IMR-90 (cell line): ENCODE results near the gene ROS1. TPM values are rescaled to one million over a fixed set of nuclear protein-coding genes. Genes with fewer than 3 reads are reported as not detected.

ENCODE experiments used
- ATAC-seq: fragments of 200-7000 bp; cut with Tn5 transposase; 2 replicates; pipeline ENCODE4 v1.9.1; 2020; ENCODE audit warnings: low read depth, mild to moderate bottlenecking, moderate library complexity
- BruUV-seq: library from RNA; stranded (reverse); fragments of 400-500 nt; replicated peaks from 2 replicates; lab custom pipeline; 2021; lab: Mats Ljungman, UMichigan
- CTCF ChIA-PET: fragments of 300-600 bp; formaldehyde crosslinking; extraction: SDS; loops from one replicate; lab custom pipeline; 2021; ENCODE audit warnings: antibody characterized with exemption; lab: Yijun Ruan, JAX
- POLR2A ChIA-PET: fragments of 300-600 bp; sonication (Branson Sonifier 250); formaldehyde crosslinking; loops from one replicate; lab custom pipeline; 2022; ENCODE audit warnings: antibody characterized with exemption; ENCODE audit not compliant: unreplicated experiment; lab: Charles Lee
- DNase-seq: peaks from one replicate; pipeline ENCODE4 v3.0.0; 2013
- H2AFZ ChIP-seq: replicated peaks from 2 replicates; pipeline ENCODE3; 2013; ENCODE audit warnings: low read length, mild to moderate bottlenecking; ENCODE audit not compliant: poor library complexity
- H2AK5ac ChIP-seq: 2 replicates; pipeline ENCODE4 v1.6.1; 2013; ENCODE audit warnings: low read depth, low read length, inconsistent platforms
- H2AK9ac ChIP-seq: replicated peaks from 2 replicates; pipeline ENCODE3; 2013; ENCODE audit warnings: mild to moderate bottlenecking, low read depth, low read length, moderate library complexity; ENCODE audit not compliant: poor library complexity
- H2BK120ac ChIP-seq: 2 replicates; pipeline ENCODE4 v1.6.1; 2013; ENCODE audit warnings: low read depth, low read length, inconsistent platforms
- H2BK15ac ChIP-seq: 3 replicates; pipeline ENCODE4 v1.6.1; 2013; ENCODE audit warnings: low read depth, low read length, inconsistent platforms
- H2BK20ac ChIP-seq: 2 replicates; pipeline ENCODE4 v1.6.1; 2013; ENCODE audit warnings: low read depth, mild to moderate bottlenecking, inconsistent platforms, low read length, moderate library complexity
- H2BK5ac ChIP-seq: 2 replicates; pipeline ENCODE4 v1.6.1; 2013; ENCODE audit warnings: mild to moderate bottlenecking, low read depth, low read length, inconsistent platforms; ENCODE audit not compliant: poor library complexity, severe bottlenecking
- H3K14ac ChIP-seq: replicated peaks from 2 replicates; pipeline ENCODE4 v1.6.1; 2013; ENCODE audit warnings: low read depth, low read length, inconsistent platforms
- H3K18ac ChIP-seq: 2 replicates; pipeline ENCODE4 v1.6.1; 2013; ENCODE audit warnings: low read depth, low read length, control low read depth
- H3K23ac ChIP-seq: 2 replicates; pipeline ENCODE4 v1.6.1; 2013; ENCODE audit warnings: low read depth, low read length, inconsistent platforms
- H3K27ac ChIP-seq: 2 replicates; pipeline ENCODE4 v1.5.1; 2013; ENCODE audit warnings: mild to moderate bottlenecking, control low read depth, low read length; ENCODE audit not compliant: insufficient read depth
- H3K27me3 ChIP-seq: 2 replicates; pipeline ENCODE4 v1.6.1; 2013; ENCODE audit warnings: low read length; ENCODE audit not compliant: control insufficient read depth, insufficient read depth
- H3K36me3 ChIP-seq: 2 replicates; pipeline ENCODE4 v1.6.1; 2013; ENCODE audit warnings: low read length, mixed read lengths; ENCODE audit not compliant: control insufficient read depth, insufficient read depth
- H3K4ac ChIP-seq: 2 replicates; pipeline ENCODE4 v1.6.1; 2013; ENCODE audit warnings: low read depth, low read length, inconsistent platforms
- H3K4me1 ChIP-seq: 2 replicates; pipeline ENCODE4 v1.6.1; 2013; ENCODE audit warnings: low read length, mixed read lengths; ENCODE audit not compliant: control insufficient read depth, insufficient read depth
- H3K4me2 ChIP-seq: 2 replicates; pipeline ENCODE4 v1.6.1; 2013; ENCODE audit warnings: low read depth, mild to moderate bottlenecking, control low read depth, low read length, moderate library complexity
- H3K4me3 ChIP-seq: 2 replicates; pipeline ENCODE4 v1.5.1; 2013; ENCODE audit warnings: low read depth, mild to moderate bottlenecking, control low read depth, low read length, moderate library complexity; ENCODE audit not compliant: insufficient read depth
- H3K56ac ChIP-seq: 2 replicates; pipeline ENCODE4 v1.6.1; 2013; ENCODE audit warnings: low read length, inconsistent platforms; ENCODE audit not compliant: insufficient read depth; ENCODE audit errors: extremely low read depth
- H3K79me1 ChIP-seq, 2 experiments: 2 replicates each; pipeline ENCODE4 v1.6.1; 2013; ENCODE audit warnings: low read length in 2 of 2, inconsistent platforms in 1 of 2, low read depth in 1 of 2
- H3K9ac ChIP-seq: 2 replicates; pipeline ENCODE4 v1.6.1; 2013; ENCODE audit warnings: low read depth, low read length, control low read depth
- H3K9me1 ChIP-seq: 2 replicates; pipeline ENCODE4 v1.6.1; 2013; ENCODE audit warnings: low read length, inconsistent platforms; ENCODE audit not compliant: insufficient read depth
- H3K9me3 ChIP-seq: 2 replicates; pipeline ENCODE4 v1.6.1; 2013; ENCODE audit warnings: low read length; ENCODE audit not compliant: control insufficient read depth, insufficient read depth
- H4K20me1 ChIP-seq: 2 replicates; pipeline ENCODE4 v1.6.1; 2013; ENCODE audit warnings: low read length, inconsistent platforms; ENCODE audit not compliant: insufficient read depth
- H4K5ac ChIP-seq: 2 replicates; pipeline ENCODE4 v1.6.1; 2013; ENCODE audit warnings: mild to moderate bottlenecking, low read depth, low read length, control low read depth
- H4K8ac ChIP-seq, 2 experiments: 2 replicates each; pipeline ENCODE4 v1.6.1; 2013; ENCODE audit warnings: low read depth in 2 of 2, low read length in 2 of 2, control low read depth in 1 of 2, inconsistent platforms in 1 of 2
- H4K91ac ChIP-seq: 2 replicates; pipeline ENCODE4 v1.6.1; 2013; ENCODE audit warnings: low read depth, low read length, inconsistent platforms; ENCODE audit not compliant: insufficient read depth
- BHLHE40 ChIP-seq: fragments of 150-350 bp; IDR thresholded peaks from 2 replicates; pipeline ENCODE4 v1.6.1; 2016; ENCODE audit warnings: mild to moderate bottlenecking, low read depth, low read length
- CTCF ChIP-seq: conservative IDR thresholded peaks from 2 replicates; pipeline ENCODE4 v1.5.1; 2012; ENCODE audit warnings: mild to moderate bottlenecking, low read depth, low read length, improper control_type of control experiment
- FOS ChIP-seq: fragments of 150-350 bp; IDR thresholded peaks from 2 replicates; pipeline ENCODE4 v1.6.1; 2016; ENCODE audit warnings: low read depth, low read length
- MAFK ChIP-seq: IDR thresholded peaks from 2 replicates; pipeline ENCODE4 v1.6.1; 2012; ENCODE audit warnings: low read depth, low read length, improper control_type of control experiment
- MAZ ChIP-seq: IDR thresholded peaks from 2 replicates; pipeline ENCODE4 v1.6.1; 2012; ENCODE audit warnings: low read depth, mild to moderate bottlenecking, low read length, improper control_type of control experiment, moderate library complexity, borderline replicate concordance
- MXI1 ChIP-seq: IDR thresholded peaks from 2 replicates; pipeline ENCODE4 v1.6.1; 2012; ENCODE audit warnings: low read depth, mild to moderate bottlenecking, low read length, moderate library complexity, borderline replicate concordance
- RAD21 ChIP-seq: IDR thresholded peaks from 2 replicates; pipeline ENCODE4 v1.6.1; 2012; ENCODE audit warnings: low read length, improper control_type of control experiment
- RCOR1 ChIP-seq: IDR thresholded peaks from 2 replicates; pipeline ENCODE4 v1.6.1; 2012; ENCODE audit warnings: mild to moderate bottlenecking, low read length, improper control_type of control experiment; ENCODE audit not compliant: insufficient replicate concordance
- SMC3 ChIP-seq: fragments of 150-350 bp; IDR thresholded peaks from 2 replicates; pipeline ENCODE4 v1.6.1; 2016; ENCODE audit warnings: low read depth, mild to moderate bottlenecking, antibody characterized with exemption, low read length, moderate library complexity
- USF2 ChIP-seq: fragments of 150-350 bp; IDR thresholded peaks from 2 replicates; pipeline ENCODE4 v1.6.1; 2017; ENCODE audit warnings: mild to moderate bottlenecking, antibody characterized with exemption, low read length, low read depth
- dilution Hi-C: fragments of 300-500 bp; cut with HindIII; formaldehyde crosslinking; loops from one replicate; pipeline ENCODE4 v1.14.3; 2018; ENCODE audit warnings: low sequenced_read_pairs; ENCODE audit not compliant: unreplicated experiment
- in situ Hi-C: fragments of 300-500 bp; cut with MboI; formaldehyde crosslinking; loops from 3 replicates; pipeline ENCODE4 v1.14.3; 2019; ENCODE audit warnings: low sequenced_read_pairs, inconsistent platforms, mixed read lengths
- intact Hi-C: fragments of 100-400 bp; cut with micrococcal nuclease; formaldehyde crosslinking; loops from 2 replicates; pipeline ENCODE4 v1.10.0; 2022
- polyA plus RNA-seq, 3 experiments: library from polyadenylated mRNA; depleted of rRNA; stranded (reverse); fragments of >200 nt; gene quantifications; 2 replicates each; pipeline ENCODE4 v1.2.3, GENCODE V29; 2012; ENCODE audit warnings: low replicate concordance in 1 of 3
- total RNA-seq: library from RNA; depleted of rRNA; stranded (reverse); fragments of >200 nt; gene quantifications from 2 replicates; pipeline ENCODE4 v1.2.3, GENCODE V29; 2012

The ROS1 gene
- total and polyA plus RNA-seq, 2 of the 4 experiments (the other 2 are of a cell fraction), result under 0.01 to 0.03 TPM

GRCh38 chr6:117328005-117328389 is 97.7 kb downstream of the ROS1 start:
- no peak overlapping the region for H3K9ac ChIP-seq
- no peak overlapping the region for H3K56ac ChIP-seq
- no peak overlapping the region for H2AFZ ChIP-seq
- H2BK15ac ChIP-seq, result no peak overlapping the region
- no peaks in the 10 kb centered on the region for H3K79me1 ChIP-seq
- no peak overlapping the region for H2AK5ac ChIP-seq
- no peaks in the 10 kb centered on the region; the same call in 1 of the 2 replicates for H3K9me1 ChIP-seq
- no peak overlapping the region for H3K23ac ChIP-seq
- no peak overlapping the region for H3K4me3 ChIP-seq
- in situ Hi-C loops, result no loop called here
- no peak overlapping the region for H3K18ac ChIP-seq
- dilution Hi-C loops, result no loop called here
- no TSS peak for BruUV-seq
- intact Hi-C loops, result no loop called here
- no peak overlapping the region for H3K27ac ChIP-seq
- POLR2A ChIA-PET, result no interaction called here
- H3K4me1 ChIP-seq, result no peaks in the 10 kb centered on the region
- H4K91ac ChIP-seq, result no peak overlapping the region
- H3K4ac ChIP-seq, result no peak overlapping the region
- H4K8ac ChIP-seq, result no peak overlapping the region
- no peak for TF ChIP-seq MAFK
- TF ChIP-seq MXI1, result no peak
- TF ChIP-seq MAZ, result no peak
- no peak for TF ChIP-seq USF2
- no peak for TF ChIP-seq RCOR1
- TF ChIP-seq CTCF, result no peak
- no peak for TF ChIP-seq FOS
- no peak for TF ChIP-seq SMC3
- TF ChIP-seq BHLHE40, result no peak
- TF ChIP-seq RAD21, result no peak
- no peak overlapping the region for H2BK20ac ChIP-seq
- no peak overlapping the region for H4K5ac ChIP-seq
- no peak overlapping the region for H3K4me2 ChIP-seq
- CTCF ChIA-PET, result no interaction called here
- H2AK9ac ChIP-seq, result no peak overlapping the region
- H2BK5ac ChIP-seq, result no peak overlapping the region
- ATAC-seq (no peak), DNase-seq (no peak)
- no peaks in the 10 kb centered on the region for H3K27me3 ChIP-seq
- H2BK120ac ChIP-seq, result no peak overlapping the region
- H3K36me3 ChIP-seq, result no peaks in the 10 kb centered on the region
- H3K9me3 ChIP-seq, result no peaks in the 10 kb centered on the region
- no peak overlapping the region for H3K14ac ChIP-seq
- H4K20me1 ChIP-seq, result no peaks in the 10 kb centered on the region
